HL-60/S4 (cell line): Measurements from ENCODE around the gene KDSR.

Source experiments
- in situ Hi-C: fragments of 300-500 bp; cut with MboI; formaldehyde crosslinking; loops from 2 replicates; pipeline ENCODE4 v1.14.3; 2022; ENCODE audit warnings: low sequenced_read_pairs

Gene KDSR

DNA sequence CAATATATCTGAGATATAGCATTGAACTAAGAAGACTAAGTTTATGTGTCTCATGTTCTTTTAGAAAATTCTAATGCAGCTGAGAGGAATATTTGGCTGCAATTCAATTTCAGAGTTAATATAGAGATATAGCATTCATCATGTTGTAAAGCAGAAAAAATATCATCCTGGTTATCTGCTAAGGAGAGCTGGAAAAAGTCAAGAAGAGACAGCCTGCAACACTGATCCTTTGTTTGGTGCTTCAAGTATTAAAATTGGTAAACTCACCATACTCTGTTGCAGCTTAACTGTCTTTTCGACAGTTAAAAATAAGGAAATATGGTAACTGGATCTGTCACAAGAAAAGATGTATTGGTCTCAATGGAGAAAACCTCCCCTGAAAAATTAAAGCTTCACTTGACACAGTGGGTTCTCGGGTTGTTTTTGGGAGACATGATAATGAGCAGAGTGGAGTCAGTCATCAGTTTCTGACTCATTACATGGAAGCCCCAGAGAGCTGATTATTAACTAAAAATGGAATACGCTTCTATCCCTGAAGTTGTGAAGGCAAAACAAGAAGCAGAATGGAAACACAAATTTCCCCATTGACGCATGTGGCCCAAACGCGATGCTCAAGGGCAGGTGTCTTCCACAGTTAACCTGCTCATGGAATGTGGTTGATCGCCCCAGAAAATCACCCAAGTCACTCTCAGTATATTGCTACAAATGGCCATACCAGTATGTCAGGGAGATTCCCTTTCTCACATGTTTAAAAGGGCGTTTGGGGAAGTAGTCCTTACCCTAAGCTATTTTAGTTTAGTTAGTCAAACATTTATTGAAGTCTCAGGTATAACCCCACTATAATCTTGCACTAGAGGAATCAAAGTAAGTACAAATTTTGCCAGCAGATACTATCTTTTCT, 55.6 kb downstream of the KDSR start:
- in situ Hi-C loops, result loop anchor here (25.0 kb wide), 1 partner anchor 174 kb away; no protein-coding TSS in a partner anchor

DNA sequence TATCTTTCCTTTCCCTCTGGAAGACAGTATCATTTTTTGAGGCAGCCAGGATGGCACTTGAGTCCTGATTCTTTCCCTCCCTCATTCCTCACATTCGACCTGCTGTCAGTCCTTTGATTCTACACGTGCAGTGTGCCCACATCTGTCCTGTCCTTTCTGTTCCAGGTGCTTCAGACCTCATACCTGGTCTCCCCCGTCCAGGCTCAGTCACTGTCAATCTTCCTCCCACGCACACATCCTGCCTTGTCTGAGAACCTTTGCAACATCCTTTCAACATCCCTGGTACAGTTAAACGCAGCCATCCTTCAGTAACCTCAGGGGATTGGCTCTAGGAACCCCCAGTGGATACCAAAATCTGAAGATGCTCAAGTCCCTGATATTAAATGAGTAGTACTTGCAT, 57.6 kb downstream of the KDSR start:
- in situ Hi-C loops, result loop anchor here (25.0 kb wide), 1 partner anchor 172 kb away; no protein-coding TSS in a partner anchor

DNA sequence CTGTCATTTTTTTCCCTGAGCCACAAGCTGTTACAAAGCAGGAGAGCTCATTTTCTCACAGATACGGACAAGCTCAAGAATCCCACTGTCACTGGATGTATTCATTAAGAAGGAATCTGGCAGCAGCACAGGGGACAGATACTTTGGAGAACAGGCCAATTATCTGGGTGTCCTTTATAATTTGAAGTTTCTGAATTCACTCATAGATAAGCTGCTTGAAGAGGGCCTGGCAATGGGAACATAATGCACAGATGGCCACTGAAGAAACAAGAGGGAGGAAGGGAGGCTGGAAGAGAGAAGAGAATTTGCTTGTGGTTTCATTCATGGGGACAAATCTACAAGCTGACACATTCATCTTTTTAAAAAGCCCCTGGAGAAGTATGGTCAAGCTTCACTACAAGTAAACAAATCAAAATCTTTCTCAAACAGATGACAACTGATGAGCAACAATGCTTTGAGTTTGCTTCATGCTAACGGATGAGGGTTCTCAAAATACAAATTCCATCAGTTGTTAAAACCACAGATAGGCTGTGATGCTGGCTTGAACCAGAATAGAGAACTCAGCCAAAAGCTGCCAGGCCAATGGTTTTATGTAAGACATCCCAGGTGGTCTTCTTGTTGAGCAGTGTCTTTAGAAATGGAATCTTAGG, 59.3 kb downstream of the KDSR start:
- in situ Hi-C loops, result loop anchor here (25.0 kb wide), 1 partner anchor 170 kb away; no protein-coding TSS in a partner anchor

DNA sequence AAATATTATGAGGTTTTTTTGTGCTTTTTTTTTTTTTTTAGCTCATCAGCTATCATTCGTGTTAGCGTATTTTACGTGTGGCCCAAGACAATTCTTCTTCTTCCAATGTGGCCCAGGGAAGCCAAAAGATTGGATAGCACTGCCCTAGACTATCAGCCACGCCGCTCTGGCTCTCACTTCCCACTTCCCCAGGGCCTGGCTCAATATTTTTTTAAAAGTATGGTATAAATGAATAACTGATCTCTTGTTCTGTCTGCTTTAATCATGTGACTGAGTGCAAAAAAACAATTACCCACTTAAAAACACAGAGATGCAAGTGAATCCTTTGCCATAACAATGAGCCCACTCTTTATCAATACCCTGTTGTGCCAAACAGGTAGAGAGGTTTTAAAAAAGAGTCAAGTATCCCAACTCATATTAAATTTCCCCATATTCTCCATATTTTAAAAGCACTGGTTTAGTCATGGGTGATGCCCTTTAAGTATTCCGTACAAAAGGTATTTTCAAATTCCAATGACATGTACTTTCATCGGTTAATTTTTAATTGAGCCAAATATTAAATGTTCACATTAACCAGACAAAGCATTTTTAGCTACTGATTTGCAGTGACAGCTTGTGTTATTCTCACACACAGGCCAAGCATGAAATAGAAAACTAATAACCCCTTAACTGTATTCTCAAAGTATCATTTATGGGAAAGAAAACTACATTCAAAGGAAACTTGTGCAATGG, 60.0 kb downstream of the KDSR start:
- in situ Hi-C loops, result loop anchor here (25.0 kb wide), 1 partner anchor 170 kb away; no protein-coding TSS in a partner anchor

DNA sequence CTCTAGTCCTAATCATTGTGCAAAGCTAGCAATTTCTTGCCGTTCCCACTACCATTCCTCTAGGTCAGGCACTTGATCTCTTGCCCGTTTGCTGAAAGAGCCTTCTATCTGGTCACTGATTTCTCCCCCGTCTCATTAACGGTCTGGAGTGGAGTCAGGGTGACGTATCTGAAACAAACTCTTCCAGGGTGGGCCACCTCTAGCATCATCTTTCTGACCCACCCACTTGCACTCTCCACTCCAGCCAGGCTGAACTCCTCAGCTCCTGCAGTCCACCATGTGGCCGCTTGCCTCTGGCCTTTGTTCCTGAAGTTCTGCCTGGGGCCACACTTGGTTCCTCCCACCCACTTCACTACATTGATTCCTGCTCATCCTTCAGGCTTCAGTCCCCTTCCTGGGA, 60.8 kb downstream of the KDSR start:
- in situ Hi-C loops, result loop anchor here (25.0 kb wide), 1 partner anchor 169 kb away; no protein-coding TSS in a partner anchor

DNA sequence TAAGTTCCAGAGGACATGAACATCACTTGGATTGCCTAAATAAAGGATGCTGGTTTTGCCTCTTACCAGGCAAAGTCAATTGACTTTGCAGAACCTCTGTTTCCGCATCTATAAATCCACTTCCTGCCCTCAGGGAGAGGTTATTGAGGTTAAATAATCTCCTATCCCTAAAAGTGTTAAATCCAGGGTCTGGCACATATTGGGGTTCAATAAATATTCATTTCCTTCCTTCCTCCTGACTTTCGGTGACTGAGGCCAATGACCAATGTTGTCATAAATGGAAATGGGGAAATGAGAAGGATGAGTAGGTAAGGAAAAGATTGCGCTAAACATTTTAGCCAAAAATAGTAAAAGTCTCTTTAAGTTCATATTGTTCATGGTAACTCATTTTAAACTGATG, 63.5 kb downstream of the KDSR start:
- in situ Hi-C loops, result loop anchor here (25.0 kb wide), 1 partner anchor 166 kb away; no protein-coding TSS in a partner anchor

DNA sequence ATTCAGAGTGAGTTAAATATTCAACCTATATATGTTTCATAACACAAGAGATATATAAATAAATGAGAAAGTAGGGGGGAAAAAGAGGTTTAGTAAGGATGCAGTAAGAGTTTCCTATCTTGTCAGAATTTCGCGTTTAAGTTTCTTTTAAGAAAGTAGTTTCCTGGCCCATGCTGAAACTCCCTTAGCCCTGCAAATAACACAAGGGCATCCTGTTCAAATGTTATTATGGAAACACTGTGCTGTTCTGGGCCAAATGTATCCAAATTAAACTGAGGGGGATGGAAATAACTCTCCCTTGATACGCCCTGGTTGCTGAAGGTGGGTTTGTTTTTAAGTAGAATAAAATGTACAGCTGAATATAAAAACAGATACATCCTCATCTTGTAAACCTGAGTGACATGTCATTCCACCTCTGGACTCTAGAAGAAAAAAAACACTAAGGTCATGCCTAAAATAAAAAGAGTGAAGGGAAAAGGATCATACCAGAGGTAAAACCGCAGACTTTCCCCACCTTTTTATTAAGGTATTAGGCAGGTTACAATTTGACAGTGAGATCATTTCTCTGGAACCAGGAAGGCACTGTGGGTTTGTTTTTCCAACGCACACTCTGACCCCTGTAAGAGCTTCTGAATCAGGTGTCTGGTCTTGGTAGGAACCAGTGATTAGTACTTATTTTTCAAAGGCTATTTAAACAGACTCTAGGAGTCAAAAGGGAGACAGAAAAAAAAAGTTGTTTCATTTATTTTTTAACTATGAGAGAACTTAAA, 64.2 kb downstream of the KDSR start:
- in situ Hi-C loops, result loop anchor here (25.0 kb wide), 1 partner anchor 166 kb away; no protein-coding TSS in a partner anchor

DNA sequence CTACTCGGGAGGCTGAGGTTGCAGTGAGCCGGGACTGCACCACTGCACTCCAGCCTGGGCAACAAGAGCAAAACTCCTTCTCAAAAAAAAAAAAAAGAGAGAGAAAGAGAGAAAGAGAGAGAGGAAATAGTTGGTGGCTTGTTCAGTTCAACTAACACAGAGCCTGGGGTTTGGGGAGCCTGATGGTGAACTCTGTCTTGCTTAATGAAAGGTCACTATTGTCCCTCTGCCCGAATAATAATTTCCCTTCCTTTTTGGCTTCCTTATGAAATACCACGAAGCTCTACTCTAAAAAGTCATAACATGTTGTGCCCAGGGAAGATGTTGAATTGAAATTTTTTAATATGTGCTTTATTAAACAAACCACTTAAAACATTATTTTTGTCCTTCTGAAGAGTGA, 64.8 kb downstream of the KDSR start:
- in situ Hi-C loops, result loop anchor here (25.0 kb wide), 1 partner anchor 165 kb away; no protein-coding TSS in a partner anchor

DNA sequence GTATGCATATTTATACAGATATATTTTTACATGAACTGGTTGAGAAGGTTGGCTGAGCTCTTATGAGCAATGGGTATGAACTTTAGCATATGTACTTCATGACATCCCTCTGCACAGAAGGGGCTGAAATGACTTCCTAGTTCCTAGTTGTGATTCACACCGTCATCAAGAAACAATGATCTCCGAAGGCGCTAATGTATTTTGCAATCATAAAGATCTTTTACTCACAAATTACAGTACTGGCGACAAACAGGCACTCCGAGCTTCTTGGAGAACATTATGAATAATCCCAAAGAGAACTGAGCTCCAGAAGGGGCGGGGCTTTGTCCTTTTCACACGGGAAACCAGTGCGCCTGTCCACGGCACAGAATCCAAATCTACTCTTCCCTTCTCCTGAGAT, 65.6 kb downstream of the KDSR start:
- in situ Hi-C loops, result loop anchor here (25.0 kb wide), 1 partner anchor 164 kb away; no protein-coding TSS in a partner anchor

DNA sequence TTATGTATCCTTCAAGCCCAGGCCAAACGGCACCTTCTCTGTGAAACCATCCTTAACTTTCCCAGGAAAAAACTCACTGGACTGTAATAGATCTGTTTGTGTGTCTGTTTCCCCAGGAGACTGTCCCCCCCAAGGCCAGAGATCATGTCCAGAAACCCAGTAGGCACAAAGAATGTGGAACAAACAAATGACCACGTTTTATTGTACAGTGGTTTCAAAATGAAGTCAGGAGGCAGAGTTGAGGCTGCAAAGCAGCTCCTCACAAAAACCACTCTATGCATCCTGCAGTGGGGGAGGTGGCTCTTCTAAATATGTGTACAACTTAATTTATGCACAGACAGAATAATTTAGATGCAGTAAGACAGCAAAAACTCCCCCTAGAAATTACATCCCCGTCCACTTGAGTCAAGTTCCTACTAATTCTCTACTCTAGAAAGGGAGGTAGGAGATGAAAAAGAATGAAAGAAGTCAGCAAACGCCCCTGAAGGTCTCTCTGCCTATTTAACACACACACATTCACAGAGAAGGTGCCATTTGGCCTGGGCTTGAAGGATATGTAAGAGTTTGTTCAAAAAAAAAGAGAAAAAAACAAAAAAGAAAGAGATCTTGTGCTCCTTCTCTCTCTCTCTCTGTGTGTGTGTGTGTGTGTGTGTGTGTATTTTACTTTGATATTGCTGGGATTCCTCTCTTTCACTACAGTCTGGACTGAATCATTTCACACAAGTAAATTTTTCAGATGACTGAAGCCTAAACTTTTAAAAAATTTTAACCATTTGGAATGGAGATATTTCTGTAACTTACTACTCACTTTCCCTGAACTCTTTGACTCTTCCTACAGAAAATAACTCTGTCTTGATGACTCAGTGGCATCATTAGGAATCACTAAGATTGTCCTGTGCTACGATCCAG, 66.9 kb downstream of the KDSR start:
- in situ Hi-C loops, result loop anchor here (25.0 kb wide), 1 partner anchor 163 kb away; no protein-coding TSS in a partner anchor

DNA sequence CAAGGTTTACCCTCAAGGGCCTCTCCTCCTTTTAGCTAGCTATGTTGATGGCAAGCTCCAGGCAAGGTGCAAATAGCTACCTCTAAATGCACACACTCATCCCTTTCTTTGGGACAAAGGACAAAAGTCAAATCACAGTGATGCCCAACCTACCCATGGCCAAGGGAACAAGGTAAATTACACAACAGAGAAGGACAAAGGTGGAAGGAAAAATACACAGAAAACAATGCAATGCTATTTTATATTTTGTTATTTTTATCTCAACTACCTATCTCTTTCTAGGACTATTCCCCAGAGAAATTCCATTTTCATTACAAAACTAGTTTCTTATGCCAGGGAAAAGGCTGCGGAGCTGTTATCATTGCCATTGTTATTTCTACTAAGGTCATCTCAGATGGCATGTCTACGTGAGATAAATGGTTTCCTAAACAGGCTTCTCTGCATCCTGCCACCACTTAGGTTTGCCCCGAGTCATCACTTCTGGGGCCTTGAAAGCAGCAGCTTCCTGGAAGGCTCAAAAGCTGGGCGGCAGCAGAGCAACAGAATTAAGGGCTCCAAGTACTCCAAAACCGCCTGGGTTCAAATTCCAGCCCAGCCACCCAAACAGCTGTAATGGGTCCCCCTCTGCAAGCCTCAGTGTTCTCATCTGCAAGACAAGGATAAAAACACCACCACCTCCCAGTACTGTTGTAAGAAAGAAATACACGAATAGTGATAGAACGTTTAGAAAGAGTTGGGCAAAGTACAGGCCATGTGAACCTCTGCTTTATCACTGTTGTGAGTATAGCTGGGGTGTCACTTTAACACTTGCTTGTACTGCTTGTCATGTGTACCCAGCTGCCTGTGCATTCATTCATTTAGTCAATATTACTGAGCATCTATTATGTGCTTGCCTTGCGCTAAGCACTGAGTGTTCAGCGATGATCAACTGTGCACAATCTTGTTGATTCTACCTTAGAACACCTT, 68.3 kb downstream of the KDSR start:
- in situ Hi-C loops, result no loop called here

DNA sequence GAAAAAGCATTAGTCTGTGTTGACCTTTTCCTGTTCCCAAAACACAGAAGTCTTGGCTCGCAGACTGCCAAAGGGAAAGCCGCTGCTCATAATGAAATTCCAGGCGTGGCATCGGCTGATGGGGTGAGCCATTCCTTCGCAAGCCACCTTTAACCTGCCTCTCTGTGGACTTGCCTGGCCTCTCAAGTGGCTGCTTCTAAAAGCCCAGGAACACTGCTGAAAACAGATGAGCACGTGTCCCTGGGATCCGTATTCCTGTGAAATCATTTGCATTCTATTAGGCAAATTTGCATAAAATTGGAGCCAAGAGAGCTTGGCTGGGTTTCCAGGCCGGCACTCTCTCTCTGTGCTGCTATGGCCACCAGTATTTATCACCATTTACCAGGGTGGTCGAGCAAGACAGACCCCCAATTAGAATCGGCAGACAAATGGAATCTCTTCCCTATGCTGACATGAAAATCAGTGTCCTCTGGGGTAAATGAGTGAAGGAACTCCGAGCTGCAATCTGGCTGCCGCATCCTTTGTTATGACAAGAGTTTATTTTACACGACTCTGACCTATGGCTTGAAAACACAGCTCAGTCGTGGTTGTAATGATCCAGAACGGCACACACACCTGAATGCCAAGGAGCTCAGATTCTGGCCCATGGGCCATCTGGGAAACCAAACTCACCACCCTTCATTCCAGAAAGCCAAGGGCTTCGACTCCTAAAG, 69.2 kb downstream of the KDSR start:
- in situ Hi-C loops, result no loop called here

DNA sequence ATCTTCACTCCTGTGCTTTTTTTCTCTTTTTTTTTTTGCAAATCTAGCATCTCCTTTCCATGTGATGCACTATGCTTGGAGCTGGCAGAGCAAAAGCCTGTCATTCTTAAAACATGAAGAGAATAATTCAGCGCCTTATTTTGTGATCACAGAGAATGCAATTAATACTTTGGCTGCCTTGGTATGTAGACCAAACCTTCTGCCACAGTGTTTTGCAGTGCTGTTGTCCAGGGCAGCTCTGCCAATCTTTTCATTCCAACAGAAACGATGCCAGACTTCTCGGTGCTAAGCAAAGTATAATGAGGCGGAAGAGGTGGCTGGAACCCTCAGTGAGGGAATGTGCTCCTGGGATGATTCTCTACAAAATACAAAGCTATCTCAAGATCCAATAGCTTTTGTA, 73.1 kb downstream of the KDSR start:
- in situ Hi-C loops, result no loop called here

DNA sequence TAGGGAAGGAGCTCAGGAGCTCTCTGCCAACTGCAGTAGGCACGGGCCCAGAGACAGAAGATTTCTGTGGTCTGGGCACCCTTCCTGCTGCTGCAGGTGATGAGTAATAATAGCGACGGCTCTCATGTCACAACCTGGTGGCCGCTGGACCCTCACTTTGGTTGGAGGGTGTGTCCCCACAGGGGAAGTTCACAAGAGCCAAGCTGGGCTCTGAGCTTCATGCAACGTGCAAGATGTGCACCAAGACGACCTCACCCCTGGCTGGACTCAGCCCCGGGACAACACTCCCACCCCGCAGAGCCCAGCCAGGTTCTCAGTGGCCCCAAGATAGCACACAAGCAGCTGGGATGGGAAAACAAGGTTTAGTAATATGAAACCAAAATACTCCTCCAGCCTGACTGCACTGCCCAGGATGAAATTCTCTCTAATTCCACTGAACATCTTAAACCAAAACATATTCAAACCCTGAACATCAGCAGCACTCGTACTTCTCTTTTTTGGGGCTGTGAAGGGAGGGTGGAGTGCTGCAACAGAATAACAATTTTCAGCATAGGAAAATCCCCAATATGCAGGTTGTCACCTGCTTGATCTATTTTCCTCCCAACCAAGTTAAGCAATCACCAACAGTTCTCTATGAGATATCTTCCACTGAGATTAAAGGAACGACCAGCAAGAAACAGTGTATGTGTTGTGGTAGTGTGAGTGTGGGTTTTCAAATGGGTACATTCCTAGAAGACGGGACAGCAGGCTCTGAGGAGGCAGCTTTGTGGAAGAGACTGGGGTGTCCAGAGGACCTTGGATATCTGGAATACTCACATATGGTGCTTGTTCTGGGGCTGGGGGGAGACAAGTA, 73.9 kb downstream of the KDSR start:
- in situ Hi-C loops, result no loop called here

DNA sequence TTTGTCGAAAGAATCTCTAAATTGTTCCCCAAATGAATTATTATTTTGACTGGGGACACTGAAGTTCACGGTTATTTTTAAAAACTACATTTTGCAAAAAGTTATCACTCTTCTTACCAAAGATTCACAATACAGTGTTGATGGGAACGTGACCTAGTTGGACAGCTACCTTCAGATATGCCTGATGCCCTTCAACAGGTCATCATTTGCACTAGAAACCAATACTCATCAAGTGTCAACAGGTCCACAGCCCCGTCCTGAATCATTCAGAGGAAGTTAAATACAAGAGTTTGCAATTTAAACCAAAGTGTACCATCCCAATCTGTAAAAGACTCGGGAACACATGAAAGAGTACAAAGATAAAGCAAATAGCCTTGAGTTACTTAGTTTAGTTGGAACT, 75.7 kb downstream of the KDSR start:
- in situ Hi-C loops, result no loop called here

DNA sequence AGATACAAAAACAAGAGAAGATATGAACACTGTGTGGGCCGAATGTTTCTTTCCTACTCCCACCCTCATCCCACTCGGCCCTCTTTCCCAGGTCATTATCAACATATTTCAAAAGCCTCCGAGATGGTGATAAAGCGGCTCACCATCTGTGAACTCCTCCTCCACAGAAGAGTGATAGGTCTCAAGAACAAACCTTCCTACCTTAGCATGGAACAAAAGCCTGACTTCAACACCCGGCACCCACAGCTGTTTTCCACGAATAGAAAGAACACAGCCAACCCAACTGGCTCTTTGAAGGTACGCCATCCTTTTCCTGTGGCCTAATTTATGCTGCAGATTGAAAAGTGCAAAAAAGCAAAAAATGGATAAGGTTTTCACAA, 76.2 kb downstream of the KDSR start:
- in situ Hi-C loops, result no loop called here
